ENCODE measurements around the gene DDX51.

The DDX51 gene

DNA sequence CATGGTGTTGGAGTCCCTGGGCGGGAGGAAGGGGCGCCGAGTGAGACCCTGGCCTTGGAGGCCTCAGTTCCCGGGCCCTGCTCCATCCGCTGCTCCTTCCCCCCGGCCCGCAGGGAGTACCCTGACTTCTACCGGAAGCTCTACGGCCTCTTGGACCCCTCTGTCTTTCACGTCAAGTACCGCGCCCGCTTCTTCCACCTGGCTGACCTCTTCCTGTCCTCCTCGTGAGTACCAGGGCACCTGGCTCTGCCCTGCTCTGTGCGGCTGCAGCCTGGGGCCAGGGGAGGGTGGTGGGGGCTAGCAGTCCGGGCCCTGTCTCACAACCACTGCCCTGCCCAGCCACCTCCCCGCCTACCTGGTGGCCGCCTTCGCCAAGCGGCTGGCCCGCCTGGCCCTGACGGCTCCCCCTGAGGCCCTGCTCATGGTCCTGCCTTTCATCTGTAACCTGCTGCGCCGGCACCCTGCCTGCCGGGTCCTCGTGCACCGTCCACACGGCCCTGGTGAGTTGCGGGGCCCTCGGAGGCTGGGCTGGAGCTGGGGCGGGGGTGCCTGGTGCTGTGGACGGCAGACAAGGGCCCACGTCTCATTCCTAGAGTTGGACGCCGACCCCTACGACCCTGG, 7.1 kb upstream of the DDX51 start:
- TF ChIP-seq REST (IDR thresholded peaks at IDR 0.05; ENCODE audit: low read depth) (no peak), EGR1 (IDR thresholded peaks at IDR 0.05) (no peak), CEBPB (IDR thresholded peaks at IDR 0.05) (no peak), TEAD4 (IDR thresholded peaks at IDR 0.05) (no peak), CREB1 (IDR thresholded peaks at IDR 0.05; ENCODE audit: low read depth) (no peak), NFIC (IDR thresholded peaks at IDR 0.05) (no peak), TAF1 (IDR thresholded peaks at IDR 0.05; ENCODE audit: low read depth) (no peak), EP300 (IDR thresholded peaks at IDR 0.05; ENCODE audit: borderline replicate concordance) (no peak), RAD21 (IDR thresholded peaks at IDR 0.05; ENCODE audit: low read depth) (no peak), YY1 (IDR thresholded peaks at IDR 0.05; ENCODE audit: low read depth) (no peak), ZBTB7A (IDR thresholded peaks at IDR 0.05; ENCODE audit: low read depth) (no peak), FOXM1 (IDR thresholded peaks at IDR 0.05; ENCODE audit: borderline replicate concordance, low read depth) (no peak), TCF12 (IDR thresholded peaks at IDR 0.05; ENCODE audit: low read depth) (no peak)
- TF ChIP-seq, protein P1, sequence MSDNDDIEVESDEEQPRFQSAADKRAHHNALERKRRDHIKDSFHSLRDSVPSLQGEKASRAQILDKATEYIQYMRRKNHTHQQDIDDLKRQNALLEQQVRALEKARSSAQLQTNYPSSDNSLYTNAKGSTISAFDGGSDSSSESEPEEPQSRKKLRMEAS (IDR thresholded peaks at IDR 0.05), result no peak
- TF ChIP-seq, protein P2, sequence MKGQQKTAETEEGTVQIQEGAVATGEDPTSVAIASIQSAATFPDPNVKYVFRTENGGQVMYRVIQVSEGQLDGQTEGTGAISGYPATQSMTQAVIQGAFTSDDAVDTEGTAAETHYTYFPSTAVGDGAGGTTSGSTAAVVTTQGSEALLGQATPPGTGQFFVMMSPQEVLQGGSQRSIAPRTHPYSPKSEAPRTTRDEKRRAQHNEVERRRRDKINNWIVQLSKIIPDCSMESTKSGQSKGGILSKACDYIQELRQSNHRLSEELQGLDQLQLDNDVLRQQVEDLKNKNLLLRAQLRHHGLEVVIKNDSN (IDR thresholded peaks at IDR 0.05), result no peak

GRCh38 chr12:132150780-132151144, 6.6 kb upstream of the DDX51 start:
- no peak for TF ChIP-seq YY1 (IDR thresholded peaks at IDR 0.05; ENCODE audit: low read depth)
- no peak for TF ChIP-seq CEBPB (IDR thresholded peaks at IDR 0.05)
- TF ChIP-seq TEAD4 (IDR thresholded peaks at IDR 0.05), result no peak
- no peak for TF ChIP-seq EP300 (IDR thresholded peaks at IDR 0.05; ENCODE audit: borderline replicate concordance)
- no peak for TF ChIP-seq FOXM1 (IDR thresholded peaks at IDR 0.05; ENCODE audit: borderline replicate concordance, low read depth)
- no peak for TF ChIP-seq TCF12 (IDR thresholded peaks at IDR 0.05; ENCODE audit: low read depth)
- TF ChIP-seq CREB1 (IDR thresholded peaks at IDR 0.05; ENCODE audit: low read depth), result no peak
- no peak for TF ChIP-seq ZBTB7A (IDR thresholded peaks at IDR 0.05; ENCODE audit: low read depth)

DNA sequence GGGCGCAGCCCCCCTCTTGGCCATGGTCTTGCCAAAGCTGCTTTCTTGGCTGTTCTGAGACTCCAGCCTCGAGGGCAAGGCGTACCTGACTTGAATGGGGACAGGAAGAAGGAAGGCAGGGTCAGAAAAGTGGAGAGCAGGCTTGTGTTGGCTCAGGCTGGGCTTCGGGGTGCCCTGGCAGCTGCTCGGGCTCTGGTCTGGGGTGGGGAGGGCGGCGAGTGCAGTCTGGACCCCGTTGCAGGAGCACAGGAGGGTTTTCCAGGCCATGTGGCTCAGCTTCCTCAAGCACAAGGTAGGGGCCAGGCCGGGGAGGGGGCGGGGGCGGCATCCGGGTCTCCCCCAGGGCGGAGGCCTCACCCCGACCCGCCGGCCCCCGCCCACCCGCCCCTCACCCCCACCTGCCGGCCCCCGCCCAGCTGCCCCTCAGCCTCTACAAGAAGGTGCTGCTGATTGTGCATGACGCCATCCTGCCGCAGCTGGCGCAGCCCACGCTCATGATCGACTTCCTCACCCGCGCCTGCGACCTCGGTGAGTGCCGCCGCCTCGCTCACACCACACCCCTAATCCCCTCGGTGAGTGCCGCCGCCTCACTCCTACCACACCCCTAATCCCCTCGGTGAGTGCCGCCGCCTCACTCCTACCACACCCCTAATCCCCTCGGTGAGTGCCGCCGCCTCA, 4.4 kb upstream of the DDX51 start:
- TF ChIP-seq, protein P1 (IDR thresholded peaks at IDR 0.05), result no peak
- TF ChIP-seq TAF1 (IDR thresholded peaks at IDR 0.05; ENCODE audit: low read depth) (no peak), TCF12 (IDR thresholded peaks at IDR 0.05; ENCODE audit: low read depth) (no peak), TEAD4 (IDR thresholded peaks at IDR 0.05) (no peak), NFIC (IDR thresholded peaks at IDR 0.05) (no peak), YY1 (IDR thresholded peaks at IDR 0.05; ENCODE audit: low read depth) (no peak)

DNA sequence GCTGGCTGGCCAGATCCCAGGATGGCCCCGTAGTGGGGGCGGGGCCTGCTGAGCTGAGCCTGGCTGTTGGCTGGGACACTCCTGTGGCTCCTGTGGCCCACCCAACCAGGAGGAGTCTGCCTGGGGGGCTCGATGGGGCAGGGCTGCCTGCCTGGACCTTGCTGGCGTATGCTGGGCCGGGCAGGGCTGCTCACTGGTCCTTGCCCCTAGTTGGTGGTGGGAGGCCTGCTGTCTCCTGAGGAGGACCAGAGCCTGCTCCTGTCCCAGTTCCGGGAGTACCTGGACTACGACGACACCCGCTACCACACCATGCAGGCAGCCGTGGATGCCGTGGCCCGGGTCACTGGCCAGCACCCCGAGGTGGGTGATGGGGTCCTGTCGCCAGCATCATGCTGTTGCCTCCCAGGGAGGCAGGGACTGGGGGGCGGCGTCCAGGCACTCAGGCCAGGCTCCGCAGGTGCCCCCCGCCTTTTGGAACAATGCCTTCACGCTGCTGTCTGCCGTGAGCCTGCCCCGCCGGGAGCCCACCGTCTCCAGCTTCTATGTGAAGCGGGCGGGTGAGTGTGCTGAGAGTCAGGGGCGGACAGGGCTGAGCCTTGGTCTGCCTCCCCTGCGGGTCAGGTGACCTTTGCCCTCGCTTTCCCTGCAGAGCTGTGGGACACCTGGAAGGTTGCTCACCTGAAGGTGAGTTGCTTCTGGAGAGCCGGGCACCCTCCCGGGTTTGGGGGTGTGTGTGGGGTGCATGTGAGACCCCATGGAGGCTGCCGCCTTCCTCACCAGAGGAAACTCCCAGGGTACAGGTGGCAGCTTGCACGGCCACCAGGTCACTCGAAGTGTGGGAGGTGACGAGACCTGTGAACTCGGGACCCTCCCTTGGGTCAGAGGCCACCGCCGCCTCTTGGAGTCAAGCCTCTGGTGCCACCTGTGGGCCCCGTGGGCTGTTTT, 3.6 kb upstream of the DDX51 start:
- TF ChIP-seq ZBTB7A (IDR thresholded peaks at IDR 0.05; ENCODE audit: low read depth) (no peak), CREB1 (IDR thresholded peaks at IDR 0.05; ENCODE audit: low read depth) (no peak), RAD21 (IDR thresholded peaks at IDR 0.05; ENCODE audit: low read depth) (no peak), EGR1 (IDR thresholded peaks at IDR 0.05) (no peak), CEBPB (IDR thresholded peaks at IDR 0.05) (no peak), TAF1 (IDR thresholded peaks at IDR 0.05; ENCODE audit: low read depth) (no peak), NFIC (IDR thresholded peaks at IDR 0.05) (no peak)
- TF ChIP-seq, protein P2 (IDR thresholded peaks at IDR 0.05), result no peak

GRCh38 chr12:132146772-132147422, 2.8 kb upstream of the DDX51 start:
- TF ChIP-seq, protein P1 (IDR thresholded peaks at IDR 0.05), result no peak
- TF ChIP-seq YY1 (IDR thresholded peaks at IDR 0.05; ENCODE audit: low read depth) (no peak), EP300 (IDR thresholded peaks at IDR 0.05; ENCODE audit: borderline replicate concordance) (no peak), FOXM1 (IDR thresholded peaks at IDR 0.05; ENCODE audit: borderline replicate concordance, low read depth) (no peak), REST (IDR thresholded peaks at IDR 0.05; ENCODE audit: low read depth) (no peak), RAD21 (IDR thresholded peaks at IDR 0.05; ENCODE audit: low read depth) (no peak), TEAD4 (IDR thresholded peaks at IDR 0.05) (no peak), NFIC (IDR thresholded peaks at IDR 0.05) (no peak), ZBTB7A (IDR thresholded peaks at IDR 0.05; ENCODE audit: low read depth) (no peak), EGR1 (IDR thresholded peaks at IDR 0.05) (no peak), CEBPB (IDR thresholded peaks at IDR 0.05) (no peak), TCF12 (IDR thresholded peaks at IDR 0.05; ENCODE audit: low read depth) (no peak), CREB1 (IDR thresholded peaks at IDR 0.05; ENCODE audit: low read depth) (no peak), TAF1 (IDR thresholded peaks at IDR 0.05; ENCODE audit: low read depth) (no peak)
- TF ChIP-seq, protein P2 (IDR thresholded peaks at IDR 0.05), result no peak
